Ovary (tissue), 9 donors: Measurements from ENCODE around the gene PUS10. TPM values are rescaled to one million over a fixed set of nuclear protein-coding genes. Genes with fewer than 3 reads are reported as not detected.
"Not testable (repeated sequence)": the region's sequence is repeated elsewhere in the genome, so short reads cannot be mapped to it uniquely, and the experiment has no call there.

Experiments used
- DNase-seq, 5 donors: peaks; one replicate each; pipeline ENCODE4 v3.0.0-alpha.2; 2019 to 2020
- H3K27ac ChIP-seq, 2 donors: fragments of 200-600 bp; one replicate each; pipeline versions ENCODE4 v1.5.1 to v1.8.0; 2019 to 2022
- H3K27me3 ChIP-seq: fragments of 200-600 bp; one replicate; pipeline ENCODE4 v1.8.0; 2022
- H3K36me3 ChIP-seq: fragments of 200-600 bp; sonication (generic); one replicate; pipeline ENCODE4 v1.5.1; 2019
- H3K4me1 ChIP-seq: one replicate; pipeline ENCODE4 v1.8.1; 2013; ENCODE audit warnings: mild to moderate bottlenecking, moderate library complexity; ENCODE audit not compliant: insufficient read depth
- H3K4me3 ChIP-seq: fragments of 200-600 bp; sonication (generic); one replicate; pipeline ENCODE4 v1.5.1; 2017
- H3K9me3 ChIP-seq, 2 donors: fragments of 200-600 bp in 1 of 2; sonication (generic) in 1 of 2; one replicate each; pipeline versions ENCODE4 v1.5.1 to v1.8.1; 2013 to 2019; ENCODE audit warnings: mild to moderate bottlenecking in 1 of 2, moderate library complexity in 1 of 2
- CTCF ChIP-seq, 3 donors: fragments of 450-650 bp in 2 of 3; fragments of 200-600 bp in 1 of 3; IDR thresholded peaks; one replicate each; pipeline versions ENCODE4 v1.5.1 to v1.8.0; 2016 to 2022; ENCODE audit warnings: antibody characterized with exemption in 3 of 3, mild to moderate bottlenecking in 1 of 3
- EP300 ChIP-seq: sonication (generic); formaldehyde crosslinking; IDR thresholded peaks from one replicate; pipeline ENCODE4 v1.6.1; 2017; ENCODE audit warnings: antibody characterized with exemption
- POLR2A ChIP-seq: fragments of 450-650 bp; IDR thresholded peaks from one replicate; pipeline ENCODE4 v1.6.1; 2017; ENCODE audit warnings: antibody characterized with exemption, mild to moderate bottlenecking, moderate library complexity
- WGBS, 3 donors: extraction: QIAGEN DNeasy Blood & Tissue Kit in 1 of 3; methylation state at CpG; one replicate each; pipeline versions ENCODE4 v1.1.5 to v1.1.7; 2013 to 2017; 5-methylcytosine and 5-hydroxymethylcytosine counted together
- intact Hi-C, 4 donors: fragments of 100-400 bp; cut with DNase I; formaldehyde crosslinking; loops; one replicate each; pipeline versions ENCODE4 v1.11.0 to v1.15.1; 2022 to 2023
- polyA plus RNA-seq, 2 donors: library from polyadenylated mRNA; stranded (reverse); fragments of 200-250 nt in 1 of 2; fragments of 350-450 nt in 1 of 2; fragmentation: Illumina TruSeq in 1 of 2; extraction: RNeasy Lipid Tissue Mini Kit (QIAGEN cat#74804) in 1 of 2; gene quantifications; one replicate each; pipeline ENCODE4 v1.2.3, GENCODE V29; 2013 to 2014
- total RNA-seq, 7 donors: library from RNA; depleted of rRNA in 2 of 7; stranded (reverse); fragments of >200 nt in 2 of 7; fragmentation: NEBNext Ultra II Directional in 3 of 7; extraction: Animal tissue kit (Norgen Biotek cat#: 25700) in 3 of 7; gene quantifications; one replicate each; pipeline versions ENCODE4 v1.1.0 to v1.2.4, GENCODE V29; 2016 to 2023
- donor health status: DM: no; HTN: no; CAD: no; lungs with moderate emphysema.
- donor health status: DM: no; HTN: no; CAD: no.
- donor health status: Bipolar disorder and iron deficiency.
- donor health status: DM: yes; HTN: yes; CAD: no.
- donor health status: DM: no; HTN: no; CAD: no.
- donor health status: DM: yes; HTN: yes; CAD: no.

The PUS10 gene
- total and polyA plus RNA-seq, 9 donors = 4.5 to 9.4 (median 6.7) TPM

DNA sequence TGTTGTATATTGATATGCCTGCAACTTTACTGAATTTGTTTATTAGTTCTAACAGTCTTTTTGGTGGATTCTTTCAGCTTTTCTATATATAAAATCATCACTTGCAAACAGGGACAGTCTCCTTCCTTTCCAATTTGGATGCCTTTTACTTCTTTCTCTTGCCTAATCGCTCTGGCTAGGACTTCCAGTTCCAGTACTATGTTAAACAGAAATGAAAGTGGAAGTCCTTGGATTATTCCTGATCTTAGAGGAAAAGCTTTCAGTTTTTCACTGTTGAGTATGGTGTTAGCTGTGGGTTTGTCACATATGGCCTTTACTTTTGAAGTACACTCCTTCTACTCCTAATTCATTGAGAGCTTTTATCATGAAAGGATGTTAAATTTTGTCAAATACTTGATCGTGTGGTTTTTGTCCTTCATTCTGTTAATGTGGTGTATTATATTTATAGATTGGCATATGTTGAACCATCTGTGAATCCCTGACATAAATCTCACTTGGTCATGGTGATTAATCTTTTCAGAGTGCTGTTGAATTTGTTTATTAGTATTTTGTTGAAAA lies 83.8 kb downstream of the PUS10 start:
- no peaks in the 10 kb centered on the region for H3K9me3 ChIP-seq
- 45 to 53% (median 48%) methylated on average over 2 of the region's 2 CpGs for WGBS, 3 donors
- intact Hi-C loops = no loop called here
- TF ChIP-seq CTCF (IDR thresholded peaks at IDR 0.05) (no peak), POLR2A (no peak), EP300 (no peak)
- no peaks in the 10 kb centered on the region for H3K4me1 ChIP-seq
- DNase-seq = no peak
- no peak overlapping the region for H3K27ac ChIP-seq
- H3K36me3 ChIP-seq = no peaks in the 10 kb centered on the region
- no peak overlapping the region for H3K4me3 ChIP-seq
- H3K27me3 ChIP-seq = no peaks in the 10 kb centered on the region

DNA sequence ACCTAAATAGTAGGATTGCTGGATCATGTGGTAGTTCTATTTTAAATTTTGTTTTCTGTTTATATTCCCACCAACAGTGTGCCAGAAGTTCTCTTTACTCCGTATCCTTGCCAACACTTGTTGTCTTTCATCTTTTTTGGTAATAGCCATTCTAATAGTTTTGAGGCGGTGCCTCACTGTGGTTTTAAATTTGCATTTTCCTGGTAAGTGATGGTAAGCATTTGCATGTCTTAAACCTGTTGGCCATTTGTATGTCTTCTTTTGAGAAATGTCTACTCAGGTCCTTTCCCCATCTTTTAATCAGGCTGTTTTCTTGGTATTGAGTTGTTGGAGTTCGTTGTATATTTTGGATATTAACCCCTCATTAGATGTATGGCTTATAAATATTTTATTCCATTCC lies 85.1 kb downstream of the PUS10 start:
- no peak overlapping the region for H3K27ac ChIP-seq
- intact Hi-C loops = no loop called here
- no peaks in the 10 kb centered on the region for H3K4me1 ChIP-seq
- no peak overlapping the region for H3K4me3 ChIP-seq
- H3K36me3 ChIP-seq = no peaks in the 10 kb centered on the region
- WGBS, 3 donors = 93 to 96% (median 94%) methylated on average over 3 of the region's 3 CpGs
- H3K27me3 ChIP-seq = no peaks in the 10 kb centered on the region
- H3K9me3 ChIP-seq = no peaks in the 10 kb centered on the region
- DNase-seq = no peak
- TF ChIP-seq CTCF (IDR thresholded peaks at IDR 0.05) (no peak), POLR2A (no peak), EP300 (no peak)

- H3K27me3 ChIP-seq, H3K36me3 ChIP-seq, H3K4me3 ChIP-seq, intact Hi-C loops, H3K4me1 ChIP-seq, DNase-seq, H3K9me3 ChIP-seq, H3K27ac ChIP-seq: not testable (repeated sequence)
- 93 to 98% (median 95%) methylated on average over 5 of the region's 5 CpGs for WGBS, 3 donors
Observed at GRCh38 chr2:60932061-60932460, 86.0 kb downstream of the PUS10 start.

DNA sequence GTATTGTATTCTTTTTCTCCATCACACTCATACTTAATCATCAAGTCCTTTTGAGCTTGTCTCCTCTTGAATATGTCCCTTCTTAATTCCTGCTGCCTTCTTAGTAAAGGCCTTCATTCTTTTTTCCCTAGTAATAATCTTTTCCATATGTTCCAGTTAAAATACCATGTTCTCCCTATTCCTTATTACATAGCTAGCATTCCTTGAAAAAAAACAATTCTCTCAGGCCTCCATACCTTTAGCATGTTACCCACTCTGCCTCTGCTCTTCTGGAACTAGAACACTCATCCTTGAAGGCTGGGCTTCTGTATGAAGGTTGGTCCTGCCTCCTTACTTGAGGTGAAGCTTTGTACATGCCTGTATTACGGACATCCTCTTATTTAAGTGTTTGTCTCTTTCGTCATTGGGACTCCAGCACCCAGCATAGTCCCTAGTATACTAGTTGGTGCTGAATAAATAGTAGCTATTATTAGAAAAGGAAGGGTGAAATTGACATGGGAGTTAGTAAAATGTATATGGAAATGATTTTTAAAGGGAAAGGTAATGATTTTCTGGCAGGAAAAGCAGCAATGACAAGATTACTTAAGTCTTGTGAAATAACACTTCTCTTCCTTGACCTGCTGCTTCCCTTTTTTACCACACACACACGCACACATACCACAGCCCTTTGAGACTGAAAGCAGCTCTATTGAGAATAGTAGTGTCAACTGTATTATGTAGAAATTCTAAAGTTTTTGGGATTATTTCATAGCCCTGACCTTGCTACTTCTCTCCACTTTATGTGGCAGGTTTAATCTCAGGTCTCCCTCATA lies 91.1 kb downstream of the PUS10 start:
- DNase-seq = no peak
- H3K27me3 ChIP-seq = no peaks in the 10 kb centered on the region
- TF ChIP-seq CTCF (IDR thresholded peaks at IDR 0.05) = no peak
- TF ChIP-seq EP300 = no peak
- TF ChIP-seq POLR2A = no peak
- intact Hi-C loops = no loop called here
- H3K4me3 ChIP-seq = no peak overlapping the region
- H3K9me3 ChIP-seq = no peaks in the 10 kb centered on the region
- H3K36me3 ChIP-seq = no peaks in the 10 kb centered on the region
- H3K4me1 ChIP-seq = no peaks in the 10 kb centered on the region
- WGBS, 3 donors = 84 to 90% (median 85%) methylated on average over 3 of the region's 3 CpGs
- H3K27ac ChIP-seq = no peak overlapping the region
